K562 (cell line): ENCODE data around the gene STX1B. TPM values are rescaled to one million over a fixed set of nuclear protein-coding genes. Genes with fewer than 3 reads are reported as not detected.

ENCODE experiments used
- ATAC-seq: fragments of 200-7000 bp; cut with Tn5 transposase; 3 replicates; pipeline ENCODE4 v1.9.1; 2020; ENCODE audit warnings: moderate library complexity
- BruUV-seq: library from RNA; stranded (reverse); fragments of 400-500 nt; replicated peaks from 2 replicates; lab custom pipeline; 2021; lab: Mats Ljungman, UMichigan
- CTCF ChIA-PET: fragments of 300-600 bp; formaldehyde crosslinking; extraction: SDS; loops from one replicate; lab custom pipeline; 2021; ENCODE audit warnings: low intra/inter-chr PET ratio; lab: Yijun Ruan, JAX
- POLR2A ChIA-PET: fragments of 300-600, 350-650 bp; sonication (Branson Sonifier 250); formaldehyde crosslinking; extraction: SDS; loops from one replicate; lab custom pipeline; 2021; ENCODE audit warnings: antibody characterized with exemption, inconsistent platforms; lab: Yijun Ruan, JAX
- DNase-seq, 4 experiments: peaks; one replicate each; pipeline versions ENCODE4 v3.0.0 to v3.0.0-alpha.2; 2011 to 2018; ENCODE audit warnings: low spot score in 3 of 4, mixed read lengths in 3 of 4; ENCODE audit errors: extremely low read depth in 1 of 4
- FAIRE-seq: peaks from 2 replicates; lab custom pipeline; 2011; peaks lifted over from hg19 to GRCh38; lab: Jason Lieb, UNC
- H2AFZ ChIP-seq: 2 replicates; pipeline ENCODE4 v1.6.0; 2011; ENCODE audit warnings: low read depth, low read length, control low read depth, inconsistent platforms
- H3K27ac ChIP-seq: fragments of 200-600 bp; 3 replicates; pipeline ENCODE4 v1.8.0; 2011; ENCODE audit warnings: low read depth, mild to moderate bottlenecking, control low read depth, inconsistent platforms, low read length, moderate library complexity, mixed read lengths; ENCODE audit errors: extremely low read depth
- H3K27me3 ChIP-seq, 2 experiments: fragments of 300-600 bp in 1 of 2; 2 replicates in 1 of 2; 3 replicates in 1 of 2; pipeline versions ENCODE4 v1.6.0 to v1.8.0; 2011; ENCODE audit warnings: inconsistent platforms in 2 of 2, low read length in 2 of 2, mild to moderate bottlenecking in 1 of 2, mixed read lengths in 1 of 2, moderate library complexity in 1 of 2; ENCODE audit not compliant: control insufficient read depth in 2 of 2, insufficient read depth in 2 of 2
- H3K36me3 ChIP-seq: fragments of 300-600 bp; 3 replicates; pipeline ENCODE4 v1.8.0; 2011; ENCODE audit warnings: mild to moderate bottlenecking, low read length, inconsistent platforms; ENCODE audit not compliant: control insufficient read depth, insufficient read depth
- H3K4me1 ChIP-seq, 2 experiments: fragments of 200-600 bp in 1 of 2; replicated peaks in 1 of 2; 2 replicates in 1 of 2; 3 replicates in 1 of 2; pipeline versions ENCODE4 v1.5.1 to v1.8.0; 2011; ENCODE audit warnings: inconsistent platforms in 2 of 2, low read length in 2 of 2, mild to moderate bottlenecking in 1 of 2, mixed read lengths in 1 of 2, moderate library complexity in 1 of 2; ENCODE audit not compliant: control insufficient read depth in 2 of 2, insufficient read depth in 2 of 2
- H3K4me2 ChIP-seq: 2 replicates; pipeline ENCODE4 v1.6.1; 2011; ENCODE audit warnings: low read length, control low read depth, inconsistent platforms, mixed read lengths; ENCODE audit not compliant: insufficient read depth
- H3K4me3 ChIP-seq: fragments of 200-600 bp; sonication (generic), shearing (Covaris generic); 2 replicates; pipeline ENCODE4 v1.5.1; 2016; ENCODE audit warnings: control low read depth, inconsistent platforms
- H3K79me2 ChIP-seq: fragments of 200-600 bp; 3 replicates; pipeline ENCODE4 v1.8.0; 2011; ENCODE audit warnings: low read length, inconsistent platforms; ENCODE audit not compliant: control insufficient read depth, insufficient read depth
- H3K9ac ChIP-seq, 2 experiments: 2 replicates each; pipeline versions ENCODE4 v1.6.0 to v1.6.1; 2011; ENCODE audit warnings: low read depth in 2 of 2, low read length in 2 of 2, control low read depth in 1 of 2, inconsistent platforms in 1 of 2, mild to moderate bottlenecking in 1 of 2, mixed read lengths in 1 of 2; ENCODE audit not compliant: insufficient read depth in 1 of 2
- H3K9me1 ChIP-seq: one replicate; pipeline ENCODE4 v1.6.0; 2011; ENCODE audit warnings: inconsistent platforms, mild to moderate bottlenecking, low read length, moderate library complexity; ENCODE audit not compliant: control insufficient read depth, insufficient read depth
- H3K9me3 ChIP-seq: replicated peaks from 2 replicates; pipeline ENCODE4 v1.5.1; 2011; ENCODE audit warnings: low read depth, low read length, inconsistent platforms; ENCODE audit not compliant: control insufficient read depth, insufficient read depth
- H4K20me1 ChIP-seq: replicated peaks from 2 replicates; pipeline ENCODE4 v1.6.1; 2011; ENCODE audit warnings: low read length, inconsistent platforms, mixed read lengths; ENCODE audit not compliant: control insufficient read depth, insufficient read depth
- BCOR ChIP-seq: fragments of 450-650 bp; IDR thresholded peaks from 2 replicates; pipeline ENCODE4 v1.6.1; 2016
- CCAR2 ChIP-seq: fragments of 200-400 bp; formaldehyde crosslinking; IDR thresholded peaks from 2 replicates; pipeline ENCODE4 v1.6.1; 2017; ENCODE audit warnings: mild to moderate bottlenecking, low read depth, low read length
- CHAMP1 ChIP-seq: fragments of 450-650 bp; IDR thresholded peaks from 2 replicates; pipeline ENCODE4 v1.6.1; 2016; ENCODE audit warnings: mild to moderate bottlenecking
- EGR1 ChIP-seq: fragments of 450-650 bp; conservative IDR thresholded peaks from 2 replicates; pipeline ENCODE4 v1.6.1; 2017; ENCODE audit warnings: mild to moderate bottlenecking
- RBM14 ChIP-seq: fragments of 200-400 bp; formaldehyde crosslinking; IDR thresholded peaks from 2 replicates; pipeline ENCODE4 v1.6.1; 2018; ENCODE audit warnings: low read depth, mild to moderate bottlenecking, low read length, moderate library complexity, borderline replicate concordance; ENCODE audit not compliant: insufficient read depth
- ZBTB7A ChIP-seq: IDR thresholded peaks from 2 replicates; pipeline ENCODE4 v1.6.1; 2011; ENCODE audit warnings: low read depth, mild to moderate bottlenecking, low read length, moderate library complexity, borderline replicate concordance; ENCODE audit not compliant: control insufficient read depth
- ZFP36 ChIP-seq: fragments of 150-350 bp; IDR thresholded peaks from 2 replicates; pipeline ENCODE4 v1.6.1; 2018; ENCODE audit warnings: low read length, low read depth; ENCODE audit not compliant: partially characterized antibody
- WGBS: fragments of 100-300 bp; shearing (Covaris generic); methylation state at CpG from one replicate; pipeline ENCODE4 v1.1.6; 2016; ENCODE audit warnings: low coverage, mixed read lengths; ENCODE audit not compliant: insufficient coverage; ENCODE audit errors: missing lambda C conversion rate; 5-methylcytosine and 5-hydroxymethylcytosine counted together
- in situ Hi-C: fragments of 300-500 bp; cut with MboI; formaldehyde crosslinking; loops from 4 replicates; pipeline ENCODE4 v1.15.0; 2018; ENCODE audit warnings: inconsistent platforms, mixed read lengths
- intact Hi-C: fragments of 100-400 bp; cut with micrococcal nuclease; formaldehyde crosslinking; loops from 2 replicates; pipeline ENCODE4 v1.14.2; 2022
- polyA plus RNA-seq, 8 experiments: library from polyadenylated mRNA; depleted of rRNA in 4 of 8; stranded (reverse) in 5 of 8; unstranded in 3 of 8; fragments of >200 nt; fragmentation: Nextera tagmentation in 2 of 8; fragmentation: Illumina TruSeq in 1 of 8; extraction: Ambion mirVana in 2 of 8; extraction: Trizol in 1 of 8; gene quantifications; 2 replicates each; pipeline versions ENCODE4 v1.2.1 to v1.2.3, GENCODE V29; 2011 to 2014; ENCODE audit warnings: inconsistent platforms in 1 of 8, missing spikeins in 1 of 8
- total RNA-seq, 7 experiments: library from RNA; depleted of rRNA in 6 of 7; stranded (reverse); fragments of >200 nt in 6 of 7; fragmentation: Illumina TruSeq in 2 of 7; extraction: Trizol in 2 of 7; gene quantifications; 2 replicates each; pipeline versions ENCODE4 v1.2.1 to v1.2.3, GENCODE V29; 2011 to 2021; ENCODE audit warnings: low replicate concordance in 1 of 7
- TF ChIP-seq, protein P1 (sequence below): fragments of 450-650 bp; IDR thresholded peaks from 2 replicates; pipeline ENCODE4 v1.6.1; 2016; ENCODE audit warnings: borderline replicate concordance

The STX1B gene
- total and polyA plus RNA-seq, 9 of the 15 experiments (the other 6 are each of a cell fraction or from before 2014, with no cell fraction given) = 0.07 to 2.5 (median 0.86) TPM

GRCh38 chr16:31008149-31008548 is 2.3 kb downstream of the STX1B start:
- no peak overlapping the region for H2AFZ ChIP-seq
- no peak overlapping the region for H3K4me3 ChIP-seq
- BruUV-seq = no TSS peak
- H3K36me3 ChIP-seq = no peaks in the 10 kb centered on the region
- peaks cover 6 to 19% of the 10 kb centered on the region in 2 experiments; a peak in 3 of 5 replicates for H3K4me1 ChIP-seq
- no peaks in the 10 kb centered on the region for H3K79me2 ChIP-seq
- no peaks in the 10 kb centered on the region for H3K9me3 ChIP-seq
- 0 out of 4 replicates have a peak overlapping the region, but pooled peaks of 1 of the 2 experiments have one; percentile 27 for H3K9ac ChIP-seq
- WGBS = 8% methylated on average over 5 of the region's 6 CpGs
- in situ Hi-C loops (no loop called here), intact Hi-C loops (no loop called here)
- ATAC-seq = no peak
- H3K9me1 ChIP-seq = no peaks in the 10 kb centered on the region
- H3K4me2 ChIP-seq = no peak overlapping the region
- H3K27ac ChIP-seq = no peak overlapping the region
- TF ChIP-seq ZBTB7A = 0 out of 2 replicates have a peak, but pooled peaks have one; percentile 36
- peak; percentile 36; the same call in 1 of the 2 replicates for TF ChIP-seq EGR1
- TF ChIP-seq RBM14 = no peak
- DNase-seq = no peak
- FAIRE-seq = no peak
- ChIA-PET CTCF (no interaction called here), POLR2A (no interaction called here)
- H4K20me1 ChIP-seq = no peaks in the 10 kb centered on the region
- peaks cover 13 to 23% of the 10 kb centered on the region in 2 experiments; a peak in 4 of 5 replicates for H3K27me3 ChIP-seq

GRCh38 chr16:31007684-31008083 is 2.8 kb downstream of the STX1B start:
- H3K9me1 ChIP-seq = no peaks in the 10 kb centered on the region
- H3K4me3 ChIP-seq = no peak overlapping the region
- WGBS = 15% methylated on average over 6 of the region's 6 CpGs
- H3K9me3 ChIP-seq = no peaks in the 10 kb centered on the region
- no peaks in the 10 kb centered on the region for H3K79me2 ChIP-seq
- no peak overlapping the region for H2AFZ ChIP-seq
- FAIRE-seq (no peak), ATAC-seq (no peak), DNase-seq (no peak)
- peaks cover 6 to 23% of the 10 kb centered on the region in 2 experiments; a peak in 3 of 5 replicates for H3K4me1 ChIP-seq
- intact Hi-C loops = no loop called here
- CTCF ChIA-PET = no interaction called here
- H3K27ac ChIP-seq = no peak overlapping the region
- H3K27me3 ChIP-seq = peaks cover 13 to 23% of the 10 kb centered on the region in 2 experiments; a peak in 4 of 5 replicates
- H4K20me1 ChIP-seq = no peaks in the 10 kb centered on the region
- in situ Hi-C loops = no loop called here
- H3K36me3 ChIP-seq = no peaks in the 10 kb centered on the region
- POLR2A ChIA-PET = interaction anchor here (1.5 kb wide), 1 partner anchor 86 kb away, joined by 5 read pairs; no protein-coding TSS in a partner anchor
- 0 out of 4 replicates have a peak overlapping the region, but pooled peaks of 1 of the 2 experiments have one; percentile 27 for H3K9ac ChIP-seq
- H3K4me2 ChIP-seq = no peak overlapping the region
- BruUV-seq = no TSS peak
- TF ChIP-seq ZFP36 (peak; percentile 70), CCAR2 (no peak), BCOR (peak; percentile 81), CHAMP1 (no peak)
- TF ChIP-seq, protein P1, sequence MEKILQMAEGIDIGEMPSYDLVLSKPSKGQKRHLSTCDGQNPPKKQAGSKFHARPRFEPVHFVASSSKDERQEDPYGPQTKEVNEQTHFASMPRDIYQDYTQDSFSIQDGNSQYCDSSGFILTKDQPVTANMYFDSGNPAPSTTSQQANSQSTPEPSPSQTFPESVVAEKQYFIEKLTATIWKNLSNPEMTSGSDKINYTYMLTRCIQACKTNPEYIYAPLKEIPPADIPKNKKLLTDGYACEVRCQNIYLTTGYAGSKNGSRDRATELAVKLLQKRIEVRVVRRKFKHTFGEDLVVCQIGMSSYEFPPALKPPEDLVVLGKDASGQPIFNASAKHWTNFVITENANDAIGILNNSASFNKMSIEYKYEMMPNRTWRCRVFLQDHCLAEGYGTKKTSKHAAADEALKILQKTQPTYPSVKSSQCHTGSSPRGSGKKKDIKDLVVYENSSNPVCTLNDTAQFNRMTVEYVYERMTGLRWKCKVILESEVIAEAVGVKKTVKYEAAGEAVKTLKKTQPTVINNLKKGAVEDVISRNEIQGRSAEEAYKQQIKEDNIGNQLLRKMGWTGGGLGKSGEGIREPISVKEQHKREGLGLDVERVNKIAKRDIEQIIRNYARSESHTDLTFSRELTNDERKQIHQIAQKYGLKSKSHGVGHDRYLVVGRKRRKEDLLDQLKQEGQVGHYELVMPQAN = no peak
